ENCODE measurements around the gene ASPHD2. TPM values are rescaled to one million over a fixed set of nuclear protein-coding genes. Genes with fewer than 3 reads are reported as not detected.

Gene ASPHD2
- polyA plus RNA-seq, 2 donors, result 0.43 to 1.5 TPM

- no peaks in the 10 kb centered on the region for H3K36me3 ChIP-seq (ENCODE audit: control insufficient read depth in 2 of 2, insufficient read depth in 2 of 2, low read length in 1 of 2)
- no peaks in the 10 kb centered on the region for H3K4me1 ChIP-seq (ENCODE audit: control insufficient read depth in 2 of 2, insufficient read depth in 2 of 2, low read length in 1 of 2)
- H3K27me3 ChIP-seq (ENCODE audit: control insufficient read depth in 1 of 2, insufficient read depth in 2 of 2, low read length in 2 of 2), result peaks cover 0 to 5% of the 10 kb centered on the region in 2 donors
- H3K9me3 ChIP-seq (ENCODE audit: control insufficient read depth in 2 of 2, insufficient read depth in 1 of 2, low read depth in 1 of 2, low read length in 1 of 2), result no peaks in the 10 kb centered on the region
- 70 to 71% methylated on average over 5 of the region's 5 CpGs for WGBS, 2 donors
- no peak overlapping the region for H3K27ac ChIP-seq (ENCODE audit: low read depth in 2 of 2, low read length in 1 of 2)
- H3K4me3 ChIP-seq (ENCODE audit: low read depth in 1 of 2, low read length in 2 of 2), result no peak overlapping the region
Observed at GRCh38 chr22:26410386-26410785, 18.7 kb upstream of the ASPHD2 start.

GRCh38 chr22:26414347-26414746, 14.7 kb upstream of the ASPHD2 start:
- no peak overlapping the region for H3K27ac ChIP-seq (ENCODE audit: low read depth in 2 of 2, low read length in 1 of 2)
- peaks cover 0 to 4% of the 10 kb centered on the region in 2 donors for H3K27me3 ChIP-seq (ENCODE audit: control insufficient read depth in 1 of 2, insufficient read depth in 2 of 2, low read length in 2 of 2)
- no peak overlapping the region for H3K4me3 ChIP-seq (ENCODE audit: low read depth in 1 of 2, low read length in 2 of 2)
- H3K4me1 ChIP-seq (ENCODE audit: control insufficient read depth in 2 of 2, insufficient read depth in 2 of 2, low read length in 1 of 2), result no peaks in the 10 kb centered on the region
- no peaks in the 10 kb centered on the region for H3K9me3 ChIP-seq (ENCODE audit: control insufficient read depth in 2 of 2, insufficient read depth in 1 of 2, low read depth in 1 of 2, low read length in 1 of 2)
- WGBS, 2 donors, result 80 to 87% methylated on average over 4 of the region's 4 CpGs
- H3K36me3 ChIP-seq (ENCODE audit: control insufficient read depth in 2 of 2, insufficient read depth in 2 of 2, low read length in 1 of 2), result no peaks in the 10 kb centered on the region

- Histone ChIP-seq H3K4me3 (ENCODE audit: low read depth in 1 of 2, low read length in 2 of 2) (no peak overlapping the region), H3K36me3 (ENCODE audit: control insufficient read depth in 2 of 2, insufficient read depth in 2 of 2, low read length in 1 of 2) (no peaks in the 10 kb centered on the region), H3K27ac (ENCODE audit: low read depth in 2 of 2, low read length in 1 of 2) (no peak overlapping the region), H3K9me3 (ENCODE audit: control insufficient read depth in 2 of 2, insufficient read depth in 1 of 2, low read depth in 1 of 2, low read length in 1 of 2) (no peaks in the 10 kb centered on the region), H3K4me1 (ENCODE audit: control insufficient read depth in 2 of 2, insufficient read depth in 2 of 2, low read length in 1 of 2) (no peaks in the 10 kb centered on the region), H3K27me3 (ENCODE audit: control insufficient read depth in 1 of 2, insufficient read depth in 2 of 2, low read length in 2 of 2) (no peaks in the 10 kb centered on the region)
- 32 to 46% methylated on average over 4 of the region's 4 CpGs for whole genome bisulfite sequencing, 2 donors
Observed at GRCh38 chr22:26416256-26416655, 12.8 kb upstream of the ASPHD2 start.

- H3K36me3 ChIP-seq (ENCODE audit: control insufficient read depth in 2 of 2, insufficient read depth in 2 of 2, low read length in 1 of 2), result no peaks in the 10 kb centered on the region
- WGBS, 2 donors, result 31 to 36% methylated on average over 9 of the region's 9 CpGs
- H3K4me1 ChIP-seq (ENCODE audit: control insufficient read depth in 2 of 2, insufficient read depth in 2 of 2, low read length in 1 of 2), result no peaks in the 10 kb centered on the region
- no peak overlapping the region for H3K4me3 ChIP-seq (ENCODE audit: low read depth in 1 of 2, low read length in 2 of 2)
- H3K27ac ChIP-seq (ENCODE audit: low read depth in 2 of 2, low read length in 1 of 2), result no peak overlapping the region
- no peaks in the 10 kb centered on the region for H3K9me3 ChIP-seq (ENCODE audit: control insufficient read depth in 2 of 2, insufficient read depth in 1 of 2, low read depth in 1 of 2, low read length in 1 of 2)
- no peaks in the 10 kb centered on the region for H3K27me3 ChIP-seq (ENCODE audit: control insufficient read depth in 1 of 2, insufficient read depth in 2 of 2, low read length in 2 of 2)
Observed at GRCh38 chr22:26416670-26417276, 12.3 kb upstream of the ASPHD2 start.

GRCh38 chr22:26417406-26417805, 11.7 kb upstream of the ASPHD2 start:
- H3K9me3 ChIP-seq (ENCODE audit: control insufficient read depth in 2 of 2, insufficient read depth in 1 of 2, low read depth in 1 of 2, low read length in 1 of 2), result no peaks in the 10 kb centered on the region
- no peak overlapping the region for H3K4me3 ChIP-seq (ENCODE audit: low read depth in 1 of 2, low read length in 2 of 2)
- no peaks in the 10 kb centered on the region for H3K36me3 ChIP-seq (ENCODE audit: control insufficient read depth in 2 of 2, insufficient read depth in 2 of 2, low read length in 1 of 2)
- WGBS, 2 donors, result 72 to 78% methylated on average over 3 of the region's 3 CpGs
- no peaks in the 10 kb centered on the region for H3K27me3 ChIP-seq (ENCODE audit: control insufficient read depth in 1 of 2, insufficient read depth in 2 of 2, low read length in 2 of 2)
- H3K27ac ChIP-seq (ENCODE audit: low read depth in 2 of 2, low read length in 1 of 2), result no peak overlapping the region
- no peaks in the 10 kb centered on the region for H3K4me1 ChIP-seq (ENCODE audit: control insufficient read depth in 2 of 2, insufficient read depth in 2 of 2, low read length in 1 of 2)

- WGBS, 2 donors, result 31 to 49% methylated on average over 3 of the region's 3 CpGs
- Histone ChIP-seq H3K9me3 (ENCODE audit: control insufficient read depth in 2 of 2, insufficient read depth in 1 of 2, low read depth in 1 of 2, low read length in 1 of 2) (peaks cover 0 to 2% of the 10 kb centered on the region in 2 donors), H3K4me1 (ENCODE audit: control insufficient read depth in 2 of 2, insufficient read depth in 2 of 2, low read length in 1 of 2) (no peaks in the 10 kb centered on the region), H3K27ac (ENCODE audit: low read depth in 2 of 2, low read length in 1 of 2) (no peak overlapping the region), H3K4me3 (ENCODE audit: low read depth in 1 of 2, low read length in 2 of 2) (no peak overlapping the region), H3K27me3 (ENCODE audit: control insufficient read depth in 1 of 2, insufficient read depth in 2 of 2, low read length in 2 of 2) (no peaks in the 10 kb centered on the region), H3K36me3 (ENCODE audit: control insufficient read depth in 2 of 2, insufficient read depth in 2 of 2, low read length in 1 of 2) (no peaks in the 10 kb centered on the region)
Observed at GRCh38 chr22:26418620-26419019, 10.4 kb upstream of the ASPHD2 start.

GRCh38 chr22:26426924-26427323, 2.1 kb upstream of the ASPHD2 start:
- no peak overlapping the region for H3K4me3 ChIP-seq (ENCODE audit: low read depth in 1 of 2, low read length in 2 of 2)
- H3K27me3 ChIP-seq (ENCODE audit: control insufficient read depth in 1 of 2, insufficient read depth in 2 of 2, low read length in 2 of 2), result no peaks in the 10 kb centered on the region
- no peaks in the 10 kb centered on the region for H3K36me3 ChIP-seq (ENCODE audit: control insufficient read depth in 2 of 2, insufficient read depth in 2 of 2, low read length in 1 of 2)
- no peak overlapping the region for H3K27ac ChIP-seq (ENCODE audit: low read depth in 2 of 2, low read length in 1 of 2)
- peaks cover 0 to 2% of the 10 kb centered on the region in 2 donors for H3K9me3 ChIP-seq (ENCODE audit: control insufficient read depth in 2 of 2, insufficient read depth in 1 of 2, low read depth in 1 of 2, low read length in 1 of 2)
- H3K4me1 ChIP-seq (ENCODE audit: control insufficient read depth in 2 of 2, insufficient read depth in 2 of 2, low read length in 1 of 2), result peaks cover 0 to 3% of the 10 kb centered on the region in 2 donors

GRCh38 chr22:26429458-26430286, 612 bp downstream of the ASPHD2 start:
- Histone ChIP-seq H3K27me3 (ENCODE audit: control insufficient read depth in 1 of 2, insufficient read depth in 2 of 2, low read length in 2 of 2) (no peaks in the 10 kb centered on the region), H3K27ac (ENCODE audit: low read depth in 2 of 2, low read length in 1 of 2) (no peak overlapping the region), H3K4me1 (ENCODE audit: control insufficient read depth in 2 of 2, insufficient read depth in 2 of 2, low read length in 1 of 2) (peaks cover 0 to 3% of the 10 kb centered on the region in 2 donors), H3K36me3 (ENCODE audit: control insufficient read depth in 2 of 2, insufficient read depth in 2 of 2, low read length in 1 of 2) (peaks cover 0 to 2% of the 10 kb centered on the region in 2 donors), H3K9me3 (ENCODE audit: control insufficient read depth in 2 of 2, insufficient read depth in 1 of 2, low read depth in 1 of 2, low read length in 1 of 2) (peaks cover 0 to 3% of the 10 kb centered on the region in 2 donors), H3K4me3 (ENCODE audit: low read depth in 1 of 2, low read length in 2 of 2) (peak overlapping the region; percentile 65 to 70)
- 8% methylated on average over 43 to 50 of the region's 50 CpGs for WGBS, 2 donors

- Histone ChIP-seq H3K4me1 (ENCODE audit: control insufficient read depth in 2 of 2, insufficient read depth in 2 of 2, low read length in 1 of 2) (peaks cover 0 to 3% of the 10 kb centered on the region in 2 donors), H3K4me3 (ENCODE audit: low read depth in 1 of 2, low read length in 2 of 2) (no peak overlapping the region), H3K27me3 (ENCODE audit: control insufficient read depth in 1 of 2, insufficient read depth in 2 of 2, low read length in 2 of 2) (no peaks in the 10 kb centered on the region), H3K36me3 (ENCODE audit: control insufficient read depth in 2 of 2, insufficient read depth in 2 of 2, low read length in 1 of 2) (peaks cover 0 to 2% of the 10 kb centered on the region in 2 donors), H3K9me3 (ENCODE audit: control insufficient read depth in 2 of 2, insufficient read depth in 1 of 2, low read depth in 1 of 2, low read length in 1 of 2) (peaks cover 0 to 3% of the 10 kb centered on the region in 2 donors), H3K27ac (ENCODE audit: low read depth in 2 of 2, low read length in 1 of 2) (no peak overlapping the region)
- 78 to 81% methylated on average over 2 of the region's 2 CpGs for WGBS, 2 donors
Observed at GRCh38 chr22:26430600-26430999, 1.5 kb downstream of the ASPHD2 start.

Measured in esophagus (tissue), 2 donors.